ENCODE results near the gene ITIH3.

GRCh38 chr3:52788890-52789745 is 5.5 kb upstream of the ITIH3 start:
- TF ChIP-seq CTCF (IDR thresholded peaks at IDR 0.05; ENCODE audit: low read depth, low read length, missing input control), result no peak
- TF ChIP-seq RAD21 (IDR thresholded peaks at IDR 0.05), result no peak
